NB4 (cell line): ENCODE results near the gene C1orf87.

Experiments
- CTCF ChIP-seq: IDR thresholded peaks from one replicate; pipeline ENCODE4 v1.5.1; 2012; ENCODE audit warnings: low read depth, low read length
- MYC ChIP-seq: IDR thresholded peaks from 2 replicates; pipeline ENCODE4 v1.6.1; 2011; ENCODE audit warnings: low read depth, low read length
- POLR2A ChIP-seq: IDR thresholded peaks from 2 replicates; pipeline ENCODE4 v1.6.1; 2011; ENCODE audit warnings: mild to moderate bottlenecking; ENCODE audit not compliant: insufficient read length; ENCODE audit errors: extremely low read depth

GRCh38 chr1:59967141-59967697 is 106.4 kb downstream of the C1orf87 start:
- TF ChIP-seq MYC: no peak
- no peak for TF ChIP-seq CTCF
- no peak for TF ChIP-seq POLR2A
